ENCODE results near the gene ZFYVE28. TPM values are rescaled to one million over a fixed set of nuclear protein-coding genes. Genes with fewer than 3 reads are reported as not detected.

ZFYVE28 gene
- total and polyA plus RNA-seq, 2 experiments from 2014 or later = 4.6 to 9.6 TPM

GRCh38 chr4:2357821-2358745, 60.4 kb downstream of the ZFYVE28 start:
- Histone ChIP-seq H3K79me2 (ENCODE audit: insufficient read depth) (no peaks in the 10 kb centered on the region), H4K20me1 (ENCODE audit: insufficient read depth) (no peaks in the 10 kb centered on the region), H3K9ac (no peak overlapping the region), H3K27ac (no peak overlapping the region), H2AFZ (no peak overlapping the region), H3K36me3 (ENCODE audit: low read depth) (no peaks in the 10 kb centered on the region), H3K4me2 (ENCODE audit: unreplicated experiment) (no peak overlapping the region), H3K9me3 (ENCODE audit: low read depth) (no peaks in the 10 kb centered on the region), H3K27me3 (replicated peaks; ENCODE audit: insufficient read depth) (no peaks in the 10 kb centered on the region), H3K4me3 (no peak overlapping the region), H3K4me1 (ENCODE audit: insufficient read depth) (no peaks in the 10 kb centered on the region), H3K9me2 (ENCODE audit: insufficient read depth) (no peaks in the 10 kb centered on the region), H3F3A (ENCODE audit: insufficient read depth) (no peaks in the 10 kb centered on the region)
- no peak for DNase-seq
- TF ChIP-seq EZH2phosphoT487 (IDR thresholded peaks at IDR 0.05; ENCODE audit: insufficient read depth, low read depth) = no peak
- no peak for TF ChIP-seq EZH2 (IDR thresholded peaks at IDR 0.05; ENCODE audit: insufficient read depth, poor library complexity, severe bottlenecking)
- in situ Hi-C loops (cut with MboI) = no loop called here
- WGBS, 2 experiments (ENCODE audit: low coverage in 1 of 2, low lambda C conversion rate in 2 of 2, missing lambda C conversion rate in 2 of 2) = 86 to 91% methylated on average over 21 of the region's 21 CpGs

- DNase-seq = no peak
- in situ Hi-C loops (cut with MboI) = no loop called here
- Histone ChIP-seq H3K9me3 (ENCODE audit: low read depth) (no peaks in the 10 kb centered on the region), H3K79me2 (ENCODE audit: insufficient read depth) (no peaks in the 10 kb centered on the region), H3K27ac (no peak overlapping the region), H4K20me1 (ENCODE audit: insufficient read depth) (no peaks in the 10 kb centered on the region), H3K4me2 (ENCODE audit: unreplicated experiment) (no peak overlapping the region), H3K36me3 (ENCODE audit: low read depth) (no peaks in the 10 kb centered on the region), H3K27me3 (replicated peaks; ENCODE audit: insufficient read depth) (no peaks in the 10 kb centered on the region), H3F3A (ENCODE audit: insufficient read depth) (no peaks in the 10 kb centered on the region), H3K9me2 (ENCODE audit: insufficient read depth) (no peaks in the 10 kb centered on the region), H3K4me1 (ENCODE audit: insufficient read depth) (no peaks in the 10 kb centered on the region), H2AFZ (no peak overlapping the region), H3K9ac (no peak overlapping the region), H3K4me3 (no peak overlapping the region)
- TF ChIP-seq EZH2 (IDR thresholded peaks at IDR 0.05; ENCODE audit: insufficient read depth, poor library complexity, severe bottlenecking) = no peak
- no peak for TF ChIP-seq EZH2phosphoT487 (IDR thresholded peaks at IDR 0.05; ENCODE audit: insufficient read depth, low read depth)
- WGBS, 2 experiments (ENCODE audit: low coverage in 1 of 2, low lambda C conversion rate in 2 of 2, missing lambda C conversion rate in 2 of 2) = 74 to 79% methylated on average over 17 to 25 of the region's 25 CpGs
Measured at GRCh38 chr4:2356123-2357069, 62.0 kb downstream of the ZFYVE28 start.

- TF ChIP-seq EZH2phosphoT487 (IDR thresholded peaks at IDR 0.05; ENCODE audit: insufficient read depth, low read depth) = no peak
- no peak for TF ChIP-seq EZH2 (IDR thresholded peaks at IDR 0.05; ENCODE audit: insufficient read depth, poor library complexity, severe bottlenecking)
- H3K4me3 ChIP-seq = no peak overlapping the region
- no peak for DNase-seq
Measured at GRCh38 chr4:2354760-2355159, 63.7 kb downstream of the ZFYVE28 start.

GRCh38 chr4:2354118-2354517, 64.3 kb downstream of the ZFYVE28 start:
- H3K79me2 ChIP-seq (ENCODE audit: insufficient read depth) = no peaks in the 10 kb centered on the region
- no peak overlapping the region for H3K4me2 ChIP-seq (ENCODE audit: unreplicated experiment)
- in situ Hi-C loops (cut with MboI) = no loop called here
- H3K9me3 ChIP-seq (ENCODE audit: low read depth) = no peaks in the 10 kb centered on the region
- peak; percentile 13 for DNase-seq
- H3F3A ChIP-seq (ENCODE audit: insufficient read depth) = no peaks in the 10 kb centered on the region
- no peak overlapping the region for H3K9ac ChIP-seq
- H3K4me3 ChIP-seq = no peak overlapping the region
- WGBS, 2 experiments (ENCODE audit: low coverage in 1 of 2, low lambda C conversion rate in 2 of 2, missing lambda C conversion rate in 2 of 2) = 95% methylated on average over 6 of the region's 6 CpGs
- TF ChIP-seq EZH2 (IDR thresholded peaks at IDR 0.05; ENCODE audit: insufficient read depth, poor library complexity, severe bottlenecking) (no peak), EZH2phosphoT487 (IDR thresholded peaks at IDR 0.05; ENCODE audit: insufficient read depth, low read depth) (no peak)
- H2AFZ ChIP-seq = no peak overlapping the region
- H3K27ac ChIP-seq = no peak overlapping the region
- no peaks in the 10 kb centered on the region for H3K36me3 ChIP-seq (ENCODE audit: low read depth)
- H4K20me1 ChIP-seq (ENCODE audit: insufficient read depth) = no peaks in the 10 kb centered on the region
- no peaks in the 10 kb centered on the region for H3K27me3 ChIP-seq (replicated peaks; ENCODE audit: insufficient read depth)
- H3K9me2 ChIP-seq (ENCODE audit: insufficient read depth) = no peaks in the 10 kb centered on the region
- no peaks in the 10 kb centered on the region for H3K4me1 ChIP-seq (ENCODE audit: insufficient read depth)

More at GRCh38 chr4:2354760-2355159, 63.7 kb downstream of the ZFYVE28 start:
- H3K27me3 ChIP-seq (replicated peaks; ENCODE audit: insufficient read depth) = no peaks in the 10 kb centered on the region
- H3K9ac ChIP-seq = no peak overlapping the region
- no peak overlapping the region for H3K27ac ChIP-seq
- H3F3A ChIP-seq (ENCODE audit: insufficient read depth) = no peaks in the 10 kb centered on the region
- 92 to 93% methylated on average over 9 of the region's 9 CpGs for WGBS, 2 experiments (ENCODE audit: low coverage in 1 of 2, low lambda C conversion rate in 2 of 2, missing lambda C conversion rate in 2 of 2)
- H3K79me2 ChIP-seq (ENCODE audit: insufficient read depth) = no peaks in the 10 kb centered on the region
- no peaks in the 10 kb centered on the region for H3K9me3 ChIP-seq (ENCODE audit: low read depth)
- H2AFZ ChIP-seq = no peak overlapping the region
- no peaks in the 10 kb centered on the region for H3K4me1 ChIP-seq (ENCODE audit: insufficient read depth)
- no peaks in the 10 kb centered on the region for H3K36me3 ChIP-seq (ENCODE audit: low read depth)
- H3K4me2 ChIP-seq (ENCODE audit: unreplicated experiment) = no peak overlapping the region
- no peaks in the 10 kb centered on the region for H3K9me2 ChIP-seq (ENCODE audit: insufficient read depth)
- in situ Hi-C loops (cut with MboI) = no loop called here
- no peaks in the 10 kb centered on the region for H4K20me1 ChIP-seq (ENCODE audit: insufficient read depth)
